Hepatocyte (in vitro differentiated cells): Measurements from ENCODE around the gene FADS3. TPM values are rescaled to one million over a fixed set of nuclear protein-coding genes. Genes with fewer than 3 reads are reported as not detected.

Source experiments
- DNase-seq: peaks from one replicate; pipeline ENCODE4 v3.0.0-alpha.2; 2016; ENCODE audit warnings: low spot score
- H2AFZ ChIP-seq: fragments of 200-600 bp; sonication (generic); 2 replicates; pipeline ENCODE4 v1.6.0; 2016; ENCODE audit warnings: antibody characterized with exemption, mild to moderate bottlenecking
- H3K27ac ChIP-seq: fragments of 200-600 bp; sonication (generic); 2 replicates; pipeline ENCODE4 v1.5.1; 2016; ENCODE audit warnings: mild to moderate bottlenecking
- H3K27me3 ChIP-seq: fragments of 200-600 bp; sonication (generic); 2 replicates; pipeline ENCODE4 v1.6.1; 2016
- H3K36me3 ChIP-seq: fragments of 200-600 bp; sonication (generic); replicated peaks from 2 replicates; pipeline ENCODE4 v1.5.1; 2016; ENCODE audit warnings: low read depth; ENCODE audit not compliant: insufficient read depth
- H3K4me1 ChIP-seq: fragments of 200-600 bp; sonication (generic); 2 replicates; pipeline ENCODE4 v1.5.1; 2016; ENCODE audit warnings: mild to moderate bottlenecking, moderate library complexity; ENCODE audit not compliant: insufficient read depth
- H3K4me2 ChIP-seq: fragments of 200-600 bp; sonication (generic); 2 replicates; pipeline ENCODE4 v1.6.0; 2016
- H3K4me3 ChIP-seq: fragments of 200-600 bp; sonication (generic); 2 replicates; pipeline ENCODE4 v1.5.1; 2016; ENCODE audit warnings: mild to moderate bottlenecking
- H3K79me2 ChIP-seq: fragments of 200-600 bp; sonication (generic); 2 replicates; pipeline ENCODE4 v1.6.0; 2017; ENCODE audit warnings: mild to moderate bottlenecking
- H3K9me2 ChIP-seq: fragments of 200-600 bp; sonication (generic); replicated peaks from 2 replicates; pipeline ENCODE4 v1.6.0; 2017; ENCODE audit warnings: mild to moderate bottlenecking; ENCODE audit not compliant: insufficient read depth
- H3K9me3 ChIP-seq: fragments of 200-600 bp; sonication (generic); 2 replicates; pipeline ENCODE4 v1.5.1; 2016; ENCODE audit warnings: low read depth, mild to moderate bottlenecking
- H4K20me1 ChIP-seq: fragments of 200-600 bp; sonication (generic); 2 replicates; pipeline ENCODE4 v1.6.0; 2016; ENCODE audit warnings: mild to moderate bottlenecking; ENCODE audit not compliant: insufficient read depth, poor library complexity, severe bottlenecking
- CTCF ChIP-seq: fragments of 200-600 bp; sonication (generic); IDR thresholded peaks from 2 replicates; pipeline ENCODE4 v1.5.1; 2016; ENCODE audit warnings: antibody characterized with exemption, mild to moderate bottlenecking; ENCODE audit not compliant: poor library complexity
- EZH2 ChIP-seq: fragments of 200-600 bp; sonication (generic); IDR thresholded peaks from 2 replicates; pipeline ENCODE4 v1.6.1; 2016; ENCODE audit warnings: antibody characterized with exemption, mild to moderate bottlenecking, borderline replicate concordance
- EZH2phosphoT487 ChIP-seq: fragments of 200-600 bp; sonication (generic); IDR thresholded peaks from one replicate; pipeline ENCODE4 v1.6.1; 2018; ENCODE audit warnings: antibody characterized with exemption, mild to moderate bottlenecking, low read depth, moderate library complexity; ENCODE audit not compliant: unreplicated experiment, severe bottlenecking
- WGBS: methylation state at CpG from one replicate; pipeline ENCODE4 v1.1.6; 2016; ENCODE audit warnings: low lambda C conversion rate; ENCODE audit errors: missing lambda C conversion rate; 5-methylcytosine and 5-hydroxymethylcytosine counted together
- polyA plus RNA-seq: library from polyadenylated mRNA; unstranded; fragments of >200 nt; fragmentation: Nextera tagmentation; extraction: Ambion mirVana; gene quantifications from 2 replicates; pipeline ENCODE4 v1.2.1, GENCODE V29; 2016
- total RNA-seq: library from RNA; depleted of rRNA; stranded (reverse); fragments of >200 nt; gene quantifications from 2 replicates; pipeline ENCODE4 v1.2.3, GENCODE V29; 2014

The FADS3 gene
- total and polyA plus RNA-seq, 2 experiments from 2014 or later = 19.4 to 37.0 TPM

DNA sequence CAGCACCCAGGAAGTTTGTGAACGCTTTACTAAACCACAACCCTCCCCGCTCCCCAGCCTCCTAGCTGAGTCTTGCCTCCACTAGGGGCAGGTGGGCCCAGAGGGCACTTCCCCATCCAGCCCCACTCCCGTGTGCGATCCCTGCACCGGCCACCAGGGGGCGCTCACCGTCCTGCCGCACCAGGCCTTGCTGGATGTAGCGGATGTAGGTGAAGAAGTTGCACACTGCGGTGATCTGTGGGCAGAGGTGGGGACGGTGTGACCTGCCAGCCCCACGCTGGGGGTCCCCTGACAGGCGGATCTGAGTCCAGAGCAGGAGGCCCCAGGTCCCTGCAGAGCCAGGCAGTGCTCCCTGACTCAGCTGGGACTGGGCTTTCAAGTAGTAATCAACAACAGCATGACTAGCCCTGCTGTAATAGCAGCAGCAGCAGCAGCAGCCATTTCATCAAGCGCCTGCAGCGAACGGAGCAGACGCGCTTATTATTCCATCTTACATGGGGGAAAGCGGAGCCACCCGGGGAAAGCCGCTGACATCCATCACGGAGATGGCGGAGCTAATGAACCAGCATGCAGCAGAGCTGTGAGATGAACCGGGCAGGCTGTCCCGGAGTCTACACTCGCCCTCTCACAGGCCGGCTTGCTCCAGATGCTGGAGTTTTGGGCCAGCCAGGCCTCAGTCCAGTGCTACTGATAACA is 7.9 kb upstream of the FADS3 start:
- no peaks in the 10 kb centered on the region for H3K27me3 ChIP-seq
- no peak overlapping the region for H2AFZ ChIP-seq
- H3K27ac ChIP-seq = no peak overlapping the region
- TF ChIP-seq EZH2 = no peak
- TF ChIP-seq EZH2phosphoT487 = no peak
- TF ChIP-seq CTCF = peak; percentile 99
- no peak overlapping the region for H3K4me2 ChIP-seq
- DNase-seq = peak; percentile 85
- H3K4me3 ChIP-seq = no peak overlapping the region
- H3K9me2 ChIP-seq = no peaks in the 10 kb centered on the region
- no peaks in the 10 kb centered on the region for H4K20me1 ChIP-seq
- no peaks in the 10 kb centered on the region for H3K4me1 ChIP-seq
- 54% methylated on average over 27 of the region's 27 CpGs for WGBS
- no peaks in the 10 kb centered on the region for H3K36me3 ChIP-seq
- no peaks in the 10 kb centered on the region for H3K79me2 ChIP-seq
- no peaks in the 10 kb centered on the region for H3K9me3 ChIP-seq

GRCh38 chr11:61898247-61898582 is 6.9 kb upstream of the FADS3 start:
- Histone ChIP-seq H3K4me2 (no peak overlapping the region), H4K20me1 (no peaks in the 10 kb centered on the region), H3K27me3 (no peaks in the 10 kb centered on the region), H3K79me2 (no peaks in the 10 kb centered on the region), H3K27ac (no peak overlapping the region), H3K36me3 (no peaks in the 10 kb centered on the region), H3K9me2 (no peaks in the 10 kb centered on the region), H3K9me3 (no peaks in the 10 kb centered on the region), H3K4me1 (no peaks in the 10 kb centered on the region), H2AFZ (no peak overlapping the region), H3K4me3 (no peak overlapping the region)
- TF ChIP-seq EZH2phosphoT487 = no peak
- no peak for TF ChIP-seq CTCF
- no peak for TF ChIP-seq EZH2
- no peak for DNase-seq
- WGBS = 85% methylated on average over 9 of the region's 9 CpGs

DNA sequence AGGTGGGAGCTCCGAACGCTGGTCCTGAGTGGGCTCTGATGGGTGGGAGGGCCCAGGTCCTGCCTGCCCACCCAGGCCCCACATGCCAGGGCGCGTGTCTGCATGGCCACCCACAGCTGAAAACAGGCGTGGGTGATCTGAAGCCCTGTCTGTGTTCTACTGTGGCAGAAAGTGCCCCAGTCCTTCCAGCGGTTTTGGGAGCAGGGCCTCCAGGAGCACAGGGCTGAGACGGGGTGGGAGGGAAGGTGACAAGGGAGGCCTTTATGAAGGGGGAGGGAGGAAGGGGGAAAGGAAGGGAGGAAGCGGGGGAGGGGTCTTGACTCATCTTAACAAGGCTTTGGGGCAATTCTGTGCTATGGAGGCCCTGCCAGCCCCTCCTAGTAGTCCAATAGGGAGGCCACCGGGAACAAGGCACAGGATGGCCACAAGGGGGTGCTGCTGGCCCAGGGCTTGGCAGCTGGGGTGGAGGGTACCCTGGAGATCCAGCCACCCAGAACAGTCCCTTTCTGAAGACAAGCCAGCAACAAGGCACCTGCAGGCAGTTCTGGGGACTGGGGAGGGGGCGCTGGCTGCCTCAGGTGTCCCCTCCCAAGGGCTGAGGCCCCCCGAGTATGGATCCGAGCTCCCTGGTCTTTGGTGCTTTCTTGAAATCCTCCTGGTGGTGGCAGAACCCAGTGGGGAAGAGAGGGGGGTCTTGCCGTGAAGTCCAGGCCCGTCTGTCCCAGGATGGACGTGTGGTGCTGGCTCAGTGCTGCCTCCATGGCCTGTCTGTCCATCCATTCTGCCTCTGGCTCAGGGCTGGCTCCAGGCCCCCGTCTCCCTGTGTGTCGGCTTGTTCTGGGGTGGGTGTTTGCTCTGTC is 6.3 kb upstream of the FADS3 start:
- Histone ChIP-seq H3K36me3 (no peaks in the 10 kb centered on the region), H3K4me1 (no peaks in the 10 kb centered on the region), H3K4me2 (no peak overlapping the region), H3K27me3 (no peaks in the 10 kb centered on the region), H3K9me3 (no peaks in the 10 kb centered on the region), H3K27ac (no peak overlapping the region), H2AFZ (no peak overlapping the region), H3K79me2 (no peaks in the 10 kb centered on the region), H3K4me3 (no peak overlapping the region), H3K9me2 (no peaks in the 10 kb centered on the region), H4K20me1 (no peaks in the 10 kb centered on the region)
- WGBS = 70% methylated on average over 16 of the region's 17 CpGs
- TF ChIP-seq EZH2phosphoT487 (no peak), CTCF (peak; percentile 90), EZH2 (no peak)
- peak; percentile 85 for DNase-seq
